Measurements from ENCODE around the gene HLA-G.
"Not testable (repeated sequence)": the region's sequence is repeated elsewhere in the genome, so short reads cannot be mapped to it uniquely, and the experiment has no call there.

Gene HLA-G

DNA sequence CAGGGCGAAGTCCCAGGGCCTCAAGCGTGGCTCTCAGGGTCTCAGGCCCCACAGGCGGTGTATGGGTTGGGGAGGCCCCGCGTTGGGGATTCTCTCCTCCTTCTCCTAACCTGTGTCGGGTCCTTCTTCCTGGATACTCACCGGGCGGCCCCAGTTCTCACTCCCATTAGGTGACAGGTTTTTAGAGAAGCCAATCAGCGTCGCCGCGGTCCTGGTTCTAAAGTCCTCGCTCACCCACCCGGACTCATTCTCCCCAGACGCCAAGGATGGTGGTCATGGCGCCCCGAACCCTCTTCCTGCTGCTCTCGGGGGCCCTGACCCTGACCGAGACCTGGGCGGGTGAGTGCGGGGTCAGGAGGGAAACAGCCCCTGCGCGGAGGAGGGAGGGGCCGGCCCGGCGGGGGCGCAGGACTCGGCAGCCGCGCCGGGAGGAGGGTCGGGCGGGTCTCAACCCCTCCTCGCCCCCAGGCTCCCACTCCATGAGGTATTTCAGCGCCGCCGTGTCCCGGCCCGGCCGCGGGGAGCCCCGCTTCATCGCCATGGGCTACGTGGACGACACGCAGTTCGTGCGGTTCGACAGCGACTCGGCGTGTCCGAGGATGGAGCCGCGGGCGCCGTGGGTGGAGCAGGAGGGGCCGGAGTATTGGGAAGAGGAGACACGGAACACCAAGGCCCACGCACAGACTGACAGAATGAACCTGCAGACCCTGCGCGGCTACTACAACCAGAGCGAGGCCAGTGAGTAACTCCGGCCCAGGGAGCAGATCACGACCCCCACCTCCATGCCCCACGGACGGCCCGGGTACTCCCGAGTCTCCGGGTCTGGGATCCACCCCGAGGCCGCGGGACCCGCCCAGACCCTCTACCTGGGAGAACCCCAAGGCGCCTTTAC is at the start of gene HLA-G:
HLA-G (plus strand) TSS at position 247 of the 892 bp plus-strand sequence; CDS start at position 267, 20 bp downstream.
- no peak for DNase-seq

DNA sequence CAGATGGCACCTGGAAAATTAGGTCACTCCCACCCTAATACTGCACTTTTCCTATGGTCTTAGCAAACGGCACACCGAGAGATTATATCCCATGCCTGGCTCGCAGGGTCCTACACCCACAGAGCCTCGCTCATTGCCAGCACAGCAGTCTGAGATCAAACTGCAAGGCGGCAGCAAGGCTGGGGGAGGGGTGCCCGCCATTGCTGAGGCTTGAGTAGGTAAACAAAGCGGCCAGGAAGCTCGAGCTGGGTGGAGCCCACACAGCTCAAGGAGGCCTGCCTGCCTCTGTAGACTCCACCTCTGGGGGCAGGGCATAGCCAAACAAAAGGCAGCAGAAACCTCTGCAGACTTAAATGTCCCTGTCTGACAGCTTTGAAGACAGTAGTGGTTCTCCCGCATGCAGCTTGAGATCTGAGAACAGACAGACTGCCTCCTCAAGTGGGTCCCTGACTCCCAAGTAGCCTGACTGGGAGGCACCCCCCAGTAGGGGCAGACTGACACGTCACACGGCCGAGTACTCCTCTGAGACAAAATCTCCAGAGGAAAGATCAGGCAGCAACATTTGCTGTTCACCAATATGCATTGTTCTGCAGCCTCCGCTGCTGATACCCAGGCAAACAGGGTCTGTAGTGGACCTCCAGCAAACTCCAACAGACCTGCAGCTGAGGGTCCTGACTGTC is 47.5 kb upstream of the HLA-G start:
- not testable (repeated sequence) for DNase-seq

DNA sequence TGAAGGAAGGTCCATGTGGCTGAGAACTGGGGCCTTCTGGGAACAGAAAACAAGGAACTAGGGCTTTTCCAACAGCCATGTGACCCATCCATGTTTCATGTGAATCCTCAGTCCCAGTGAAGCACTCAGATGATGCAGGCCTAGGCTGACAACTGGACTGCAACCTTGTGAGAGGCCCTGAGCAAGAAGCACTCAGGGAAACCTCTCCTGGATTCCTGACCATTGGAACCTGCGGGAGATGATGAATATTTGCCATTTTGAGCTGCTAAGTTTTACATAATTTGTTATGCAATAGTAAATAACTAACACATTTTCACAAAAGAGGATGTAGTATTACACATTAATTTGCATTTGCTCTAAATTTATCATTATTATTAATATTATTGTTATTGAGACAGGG is 38.4 kb upstream of the HLA-G start:
- DNase-seq = no peak

- DNase-seq = no peak
Observed at GRCh38 chr6:29790626-29791025, 37.0 kb upstream of the HLA-G start.

- no peak for DNase-seq
Observed at GRCh38 chr6:29791162-29791561, 36.5 kb upstream of the HLA-G start.

DNA sequence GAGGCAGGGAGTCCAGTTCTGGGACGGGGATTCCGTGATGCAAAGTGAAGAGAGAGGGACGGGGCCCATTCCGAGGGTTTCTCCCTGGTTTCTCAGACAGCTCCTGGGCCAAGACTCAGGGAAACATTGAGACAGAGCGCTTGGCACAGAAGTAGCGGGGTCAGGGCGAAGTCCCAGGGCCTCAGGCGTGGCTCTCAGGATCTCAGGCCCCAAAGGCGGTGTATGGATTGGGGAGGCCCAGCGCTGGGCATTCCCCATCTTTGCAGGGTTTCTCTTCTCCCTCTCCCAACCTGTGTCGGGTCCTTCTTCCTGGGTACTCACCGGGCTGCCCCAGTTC is 35.9 kb upstream of the HLA-G start:
- DNase-seq = no peak

GRCh38 chr6:29792123-29793035 is 35.2 kb upstream of the HLA-G start:
- peak in 1 of 2 experiments; percentile 15 for DNase-seq

- no peak for DNase-seq
Observed at GRCh38 chr6:29793036-29793356, 34.6 kb upstream of the HLA-G start.

GRCh38 chr6:29793796-29794195 is 33.8 kb upstream of the HLA-G start:
- no peak for DNase-seq

DNA sequence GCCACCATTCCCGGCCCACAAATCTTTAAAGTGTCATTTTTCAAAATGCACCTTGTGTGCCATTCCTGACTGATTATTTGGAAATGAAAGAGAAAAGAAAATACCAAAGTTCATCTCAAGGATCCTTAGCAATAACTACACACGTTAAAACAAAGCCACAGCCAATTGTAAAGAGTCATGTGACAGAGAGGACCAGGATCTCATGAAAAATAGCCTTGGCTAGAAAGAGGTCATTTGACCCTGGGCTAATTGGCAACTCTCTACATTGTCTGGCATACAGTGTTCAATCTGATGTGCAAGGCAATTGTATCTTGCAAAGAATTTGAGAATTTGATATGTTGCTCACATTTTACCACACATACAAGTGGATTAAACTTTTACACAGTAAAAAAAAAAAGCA is 31.6 kb upstream of the HLA-G start:
- no peak for DNase-seq

GRCh38 chr6:29797135-29797534 is 30.5 kb upstream of the HLA-G start:
- no peak for DNase-seq

DNA sequence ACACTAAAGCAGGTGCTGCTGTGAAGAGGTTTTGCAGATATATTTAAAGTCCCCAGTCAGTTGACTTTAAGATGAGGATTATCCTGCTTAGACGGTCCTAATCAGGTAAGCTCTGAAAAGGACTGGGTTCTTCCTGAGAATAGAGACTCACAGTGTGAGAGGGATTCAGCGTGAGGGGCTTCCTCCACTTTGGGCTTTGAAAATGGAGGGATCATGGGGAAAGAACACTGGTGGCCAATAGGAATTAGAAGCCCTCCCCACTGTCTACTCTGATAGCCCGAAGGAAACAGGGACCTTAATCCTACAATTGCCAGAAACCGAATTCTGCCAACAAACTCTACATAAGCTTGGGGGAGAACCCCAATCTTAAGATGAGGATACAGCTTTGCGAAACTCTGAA is 29.7 kb upstream of the HLA-G start:
- no peak for DNase-seq

DNA sequence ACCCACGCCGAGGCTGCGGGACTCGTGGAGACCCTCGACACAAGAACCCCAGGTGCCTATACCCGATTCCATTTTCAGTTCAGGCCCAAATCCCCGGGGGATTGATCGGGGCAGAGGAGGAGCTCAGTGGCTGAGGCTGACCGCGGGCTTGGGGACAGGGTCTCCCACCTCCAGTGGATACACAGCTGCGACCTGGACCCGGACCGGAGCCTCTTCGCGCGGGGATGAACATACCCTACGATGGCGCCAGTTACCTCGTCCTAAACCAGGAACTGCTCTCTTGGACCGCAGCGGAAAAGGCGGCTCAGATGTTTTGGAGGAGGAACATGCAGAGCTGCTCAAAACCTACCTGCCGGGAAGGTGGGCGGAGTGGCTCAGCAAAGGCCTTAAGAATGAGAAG is 27.4 kb upstream of the HLA-G start:
- DNase-seq = no peak

GRCh38 chr6:29806387-29806786 is 21.2 kb upstream of the HLA-G start:
- DNase-seq = no peak

DNA sequence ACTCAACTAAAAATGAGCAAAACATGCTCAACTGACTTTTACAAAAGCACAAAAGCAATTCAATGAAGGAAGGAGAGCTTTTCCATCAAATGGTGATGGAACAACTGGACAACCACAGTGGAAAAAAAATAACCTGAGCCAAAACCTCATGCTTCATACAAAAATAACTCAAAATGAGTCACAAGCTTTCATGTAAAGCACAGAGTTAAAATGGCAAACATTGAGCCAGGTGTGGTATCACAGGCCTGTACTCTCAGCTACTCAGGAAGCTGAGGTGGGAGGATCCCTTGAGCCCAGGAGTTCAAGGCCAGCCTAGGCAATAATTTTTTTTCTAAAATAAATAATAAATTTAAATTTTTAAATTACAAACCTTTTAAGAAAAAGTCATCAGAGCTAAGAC is 18.4 kb upstream of the HLA-G start:
- no peak for DNase-seq

- DNase-seq = no peak
Observed at GRCh38 chr6:29810371-29810770, 17.3 kb upstream of the HLA-G start.

- no peak for DNase-seq
Observed at GRCh38 chr6:29811377-29811776, 16.2 kb upstream of the HLA-G start.

- no peak for DNase-seq
Observed at GRCh38 chr6:29813066-29813465, 14.6 kb upstream of the HLA-G start.

GRCh38 chr6:29813809-29814208 is 13.8 kb upstream of the HLA-G start:
- no peak for DNase-seq

DNA sequence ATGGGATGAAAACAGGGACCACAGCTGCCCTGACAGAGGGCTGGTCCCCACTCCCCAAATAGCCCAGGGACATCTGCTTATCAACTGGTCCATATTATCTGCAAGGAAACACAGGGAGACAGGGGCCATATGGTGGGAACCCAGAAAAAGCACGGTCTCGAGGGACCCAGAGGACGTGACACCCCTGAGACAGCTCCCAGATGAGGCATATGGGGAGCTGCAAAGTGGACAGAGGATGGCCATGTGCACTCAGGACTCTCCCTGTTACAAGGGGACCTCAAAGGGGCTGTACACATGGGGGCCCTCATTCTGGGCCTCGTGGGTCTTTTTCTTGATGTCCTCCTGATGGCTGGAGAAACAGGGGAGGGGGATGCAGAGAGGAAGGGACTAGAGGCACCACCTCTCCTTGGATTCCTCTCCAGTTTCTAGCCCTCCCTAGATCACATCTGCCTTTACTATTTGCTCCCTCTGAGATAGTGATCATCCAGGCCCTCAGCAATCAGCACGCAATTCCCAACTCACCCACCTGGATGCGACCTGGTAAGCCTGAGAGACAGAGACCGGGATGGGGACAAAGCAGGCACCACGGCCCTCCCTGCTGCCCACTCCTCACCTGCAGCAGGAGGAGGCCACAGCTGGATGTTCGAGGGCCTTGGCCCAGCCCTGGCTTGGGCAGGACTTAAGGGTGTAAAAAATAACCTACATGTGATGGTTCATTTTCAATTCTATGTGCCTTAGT is 13.1 kb upstream of the HLA-G start:
- DNase-seq = no peak

DNA sequence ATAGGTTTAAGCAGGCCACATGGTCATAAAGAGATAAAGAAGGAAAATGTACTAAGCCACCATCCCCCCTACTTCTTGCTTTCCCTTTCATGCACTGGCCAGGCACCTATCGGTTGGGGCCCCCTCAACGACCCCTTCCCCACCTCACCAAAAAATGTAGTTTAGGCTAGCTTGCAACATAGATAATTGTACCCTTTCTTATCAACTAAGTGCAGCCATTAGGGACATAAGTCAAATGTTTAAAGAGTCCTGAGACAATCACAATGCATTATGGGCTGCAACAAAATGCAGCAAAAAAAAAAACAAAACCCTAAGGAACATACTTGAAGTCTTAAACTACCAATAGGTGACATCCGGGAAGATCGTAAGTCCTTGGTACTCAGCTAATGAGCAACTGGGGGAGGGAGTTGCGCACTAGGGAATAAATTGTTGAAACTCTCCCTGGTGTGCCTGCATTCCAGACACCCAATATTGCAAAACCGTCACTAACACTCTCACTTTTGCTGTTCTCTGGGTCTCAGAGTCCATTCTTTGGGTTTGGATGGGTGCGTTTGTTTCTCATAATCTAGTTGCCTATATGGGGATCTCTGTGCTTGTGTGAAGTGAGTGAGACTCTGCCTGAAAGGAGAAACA is 12.4 kb upstream of the HLA-G start:
- no peak for DNase-seq

- no peak for DNase-seq
Observed at GRCh38 chr6:29816030-29816429, 11.6 kb upstream of the HLA-G start.
